ENCODE data around the gene KDM4D.

GRCh38 chr11:94933223-94934130 lies 40.0 kb upstream of the KDM4D start:
- TF ChIP-seq POLR2A (IDR thresholded peaks at IDR 0.05) (no peak), CTCF (IDR thresholded peaks at IDR 0.05) (no peak)

Data from ovary (tissue), 3 donors.